AG04450 (cell line): ENCODE measurements around the gene NDUFAF4. TPM values are rescaled to one million over a fixed set of nuclear protein-coding genes. Genes with fewer than 3 reads are reported as not detected.

Source experiments
- CTCF ChIA-PET: fragments of 300-600, 350-600 bp; formaldehyde crosslinking; extraction: SDS; loops from one replicate; lab custom pipeline; 2022; ENCODE audit warnings: antibody characterized with exemption, inconsistent platforms; lab: Charles Lee
- POLR2A ChIA-PET: fragments of 350-600 bp; formaldehyde crosslinking; extraction: SDS; loops from one replicate; lab custom pipeline; 2021; ENCODE audit warnings: antibody characterized with exemption, inconsistent platforms; lab: Yijun Ruan, JAX
- DNase-seq: peaks from one replicate; pipeline ENCODE4 v3.0.0-alpha.2; 2011; ENCODE audit warnings: low read depth, low spot score
- H3K27ac ChIP-seq: one replicate; pipeline ENCODE4 v1.5.1; 2012; ENCODE audit warnings: low read depth, low read length, control low read depth
- H3K27me3 ChIP-seq: one replicate; pipeline ENCODE4 v1.6.0; 2012; ENCODE audit warnings: low read length; ENCODE audit not compliant: control insufficient read depth, insufficient read depth
- H3K4me3 ChIP-seq: 2 replicates; pipeline ENCODE4 v1.5.1; 2011; ENCODE audit warnings: mild to moderate bottlenecking, low read depth, low read length, control low read depth
- H3K9me3 ChIP-seq: 2 replicates; pipeline ENCODE4 v1.5.1; 2012; ENCODE audit warnings: low read length; ENCODE audit not compliant: control insufficient read depth, insufficient read depth
- CTCF ChIP-seq: IDR thresholded peaks from 2 replicates; pipeline ENCODE4 v1.5.1; 2011; ENCODE audit warnings: low read depth, low read length, control low read depth, inconsistent platforms
- polyA plus RNA-seq: library from polyadenylated mRNA; depleted of rRNA; stranded (reverse); fragments of >200 nt; gene quantifications from 2 replicates; pipeline ENCODE4 v1.2.3, GENCODE V29; 2011; rRNA removed
- small RNA-seq: library from RNA; depleted of rRNA; stranded (forward); fragments of <200 nt; gene quantifications from one replicate; pipeline ENCODE3, GENCODE V24; 2012; ENCODE audit warnings: low read depth; ENCODE audit not compliant: insufficient read length

NDUFAF4 gene
- polyA plus RNA-seq, 1 experiment: 32.5 TPM

GRCh38 chr6:96852605-96853004, 45.1 kb downstream of the NDUFAF4 start:
- ChIA-PET POLR2A (interaction anchor here (1.0 kb wide), 1 partner anchor 12 kb away, joined by 3 read pairs; no protein-coding TSS in a partner anchor), CTCF (interaction anchor here (0.6 kb wide), 1 partner anchor 584 kb away, joined by 5 read pairs; no protein-coding TSS in a partner anchor)
- no peaks in the 10 kb centered on the region for H3K27me3 ChIP-seq
- no peak overlapping the region for H3K4me3 ChIP-seq
- no peak for TF ChIP-seq CTCF
- H3K27ac ChIP-seq: no peak overlapping the region
- no peak for DNase-seq
- no peaks in the 10 kb centered on the region for H3K9me3 ChIP-seq

- POLR2A ChIA-PET: no interaction called here
- H3K27me3 ChIP-seq: peaks cover 4% of the 10 kb centered on the region
- H3K27ac ChIP-seq: no peak overlapping the region
- no peak for TF ChIP-seq CTCF
- H3K9me3 ChIP-seq: no peaks in the 10 kb centered on the region
- H3K4me3 ChIP-seq: no peak overlapping the region
- CTCF ChIA-PET: no interaction called here
- DNase-seq: no peak
These were observed 45.8 kb downstream of the NDUFAF4 start for GRCh38 chr6:96851858-96852257.

GRCh38 chr6:96849615-96850014, 48.1 kb downstream of the NDUFAF4 start:
- Histone ChIP-seq H3K9me3 (no peaks in the 10 kb centered on the region), H3K27me3 (peaks cover 7% of the 10 kb centered on the region), H3K27ac (no peak overlapping the region), H3K4me3 (no peak overlapping the region)
- ChIA-PET CTCF (no interaction called here), POLR2A (no interaction called here)
- DNase-seq: no peak
- no peak for TF ChIP-seq CTCF

- no peak for TF ChIP-seq CTCF
- POLR2A ChIA-PET: no interaction called here
- Histone ChIP-seq H3K4me3 (no peak overlapping the region), H3K9me3 (no peaks in the 10 kb centered on the region), H3K27me3 (peaks cover 9% of the 10 kb centered on the region), H3K27ac (no peak overlapping the region)
- CTCF ChIA-PET: no interaction called here
- no peak for DNase-seq
These were observed 53.2 kb downstream of the NDUFAF4 start for GRCh38 chr6:96844530-96844929.

GRCh38 chr6:96841345-96841744, 56.3 kb downstream of the NDUFAF4 start:
- CTCF ChIA-PET: interaction anchor here (0.7 kb wide), 1 partner anchor 63 kb away, joined by 3 read pairs; no protein-coding TSS in a partner anchor
- Histone ChIP-seq H3K27me3 (peaks cover 9% of the 10 kb centered on the region), H3K27ac (no peak overlapping the region), H3K4me3 (no peak overlapping the region), H3K9me3 (peaks cover 2% of the 10 kb centered on the region; the same call in 1 of the 2 replicates)
- no peak for DNase-seq
- POLR2A ChIA-PET: no interaction called here
- TF ChIP-seq CTCF: no peak

Small RNA genes lying within 50 kb of the gene (small RNA-seq; reads per million reads assigned to genes)
- gene RN7SL509P: not detected

Other genes with a start within 250 kb of the NDUFAF4 start
- gene GPR63, start 60.4 kb downstream of the NDUFAF4 start, polyA plus RNA-seq: 1.4 and 1.6 TPM in 2 replicates
- 0.04 TPM in 1 of 2 replicates, not detected in the other for gene KLHL32, start 26.8 kb upstream of the NDUFAF4 start, polyA plus RNA-seq